ENCODE measurements around the gene TBC1D3I.

DNA sequence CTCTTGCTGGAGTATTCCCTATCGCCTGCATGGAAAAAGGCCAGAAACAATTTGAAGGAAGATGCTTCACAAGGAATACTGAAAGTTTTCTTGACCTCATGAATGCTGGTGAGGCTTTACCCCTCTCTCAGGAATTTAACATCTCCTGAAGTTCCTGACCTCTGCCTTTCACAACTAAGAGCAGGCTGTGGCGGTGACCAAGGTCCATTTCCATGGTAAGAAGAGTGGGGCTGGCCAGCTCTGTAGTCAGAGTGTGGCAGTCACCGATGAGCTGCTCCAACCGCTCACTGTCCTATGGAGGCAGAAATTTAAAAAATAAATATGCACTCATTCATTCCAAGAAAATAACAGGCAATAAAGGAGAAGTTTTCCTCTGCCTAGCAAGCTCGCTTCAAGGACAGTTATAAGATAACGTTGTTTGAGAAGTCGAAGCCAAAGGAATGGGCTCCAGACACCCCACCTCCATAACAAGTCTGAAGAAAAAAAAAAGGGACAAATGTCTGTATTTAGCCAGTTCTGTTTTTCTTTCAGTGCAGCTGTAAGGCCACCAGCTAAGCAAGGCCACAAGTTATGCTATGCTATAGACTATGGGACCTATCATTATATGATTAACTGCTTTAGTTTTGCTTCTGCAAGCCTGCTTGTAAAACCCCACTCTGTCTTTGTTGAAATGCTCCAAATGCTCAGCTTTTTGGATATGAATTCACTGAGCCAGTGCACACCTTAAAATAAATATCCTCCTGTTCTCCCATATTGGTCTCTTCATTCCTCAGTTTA lies 59.5 kb downstream of the TBC1D3I start:
- TF ChIP-seq, protein P1, sequence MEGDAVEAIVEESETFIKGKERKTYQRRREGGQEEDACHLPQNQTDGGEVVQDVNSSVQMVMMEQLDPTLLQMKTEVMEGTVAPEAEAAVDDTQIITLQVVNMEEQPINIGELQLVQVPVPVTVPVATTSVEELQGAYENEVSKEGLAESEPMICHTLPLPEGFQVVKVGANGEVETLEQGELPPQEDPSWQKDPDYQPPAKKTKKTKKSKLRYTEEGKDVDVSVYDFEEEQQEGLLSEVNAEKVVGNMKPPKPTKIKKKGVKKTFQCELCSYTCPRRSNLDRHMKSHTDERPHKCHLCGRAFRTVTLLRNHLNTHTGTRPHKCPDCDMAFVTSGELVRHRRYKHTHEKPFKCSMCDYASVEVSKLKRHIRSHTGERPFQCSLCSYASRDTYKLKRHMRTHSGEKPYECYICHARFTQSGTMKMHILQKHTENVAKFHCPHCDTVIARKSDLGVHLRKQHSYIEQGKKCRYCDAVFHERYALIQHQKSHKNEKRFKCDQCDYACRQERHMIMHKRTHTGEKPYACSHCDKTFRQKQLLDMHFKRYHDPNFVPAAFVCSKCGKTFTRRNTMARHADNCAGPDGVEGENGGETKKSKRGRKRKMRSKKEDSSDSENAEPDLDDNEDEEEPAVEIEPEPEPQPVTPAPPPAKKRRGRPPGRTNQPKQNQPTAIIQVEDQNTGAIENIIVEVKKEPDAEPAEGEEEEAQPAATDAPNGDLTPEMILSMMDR (IDR thresholded peaks at IDR 0.05) = no peak
- no peak for TF ChIP-seq POLR2A (IDR thresholded peaks at IDR 0.05)

Data from ovary (tissue), 3 donors.